Lower leg skin (tissue), 4 donors: ENCODE results near the gene AZGP1. TPM values are rescaled to one million over a fixed set of nuclear protein-coding genes. Genes with fewer than 3 reads are reported as not detected.
"Not testable (repeated sequence)": the region's sequence is repeated elsewhere in the genome, so short reads cannot be mapped to it uniquely, and the experiment has no call there.

Experiments
- DNase-seq, 2 donors: peaks; one replicate each; pipeline ENCODE4 v3.0.0-alpha.2; 2019; ENCODE audit warnings: low spot score in 2 of 2
- H3K4me3 ChIP-seq: fragments of 200-600 bp; sonication (generic); 2 replicates; pipeline ENCODE4 v1.5.1; 2017; ENCODE audit warnings: mild to moderate bottlenecking, low read depth; ENCODE audit not compliant: poor library complexity, severe bottlenecking
- CTCF ChIP-seq, 3 donors: fragments of 450-650 bp; IDR thresholded peaks; one replicate each; pipeline ENCODE4 v1.5.1; 2016; ENCODE audit warnings: antibody characterized with exemption in 3 of 3, mild to moderate bottlenecking in 3 of 3, moderate library complexity in 2 of 3
- POLR2A ChIP-seq, 2 donors: fragments of 450-650 bp; IDR thresholded peaks; one replicate each; pipeline ENCODE4 v1.6.1; 2016 to 2017; ENCODE audit warnings: antibody characterized with exemption in 2 of 2, mild to moderate bottlenecking in 1 of 2, moderate library complexity in 1 of 2
- WGBS, 2 donors: methylation state at CpG; one replicate each; pipeline ENCODE4 v1.1.5; 2018; 5-methylcytosine and 5-hydroxymethylcytosine counted together
- intact Hi-C: fragments of 100-400 bp; cut with DNase I; formaldehyde crosslinking; loops from one replicate; pipeline ENCODE4 v1.15.0; 2023; ENCODE audit warnings: low total_unique reads
- total RNA-seq, 4 donors: library from RNA; depleted of rRNA; stranded (reverse); fragments of >200 nt; gene quantifications; one replicate each; pipeline ENCODE4 v1.1.0, GENCODE V29; 2016

Gene AZGP1
- total RNA-seq, 4 donors from 2014 or later = 519 to 1,357 (median 824) TPM

GRCh38 chr7:100011516-100011915, 35.7 kb upstream of the AZGP1 start:
- TF ChIP-seq POLR2A (IDR thresholded peaks at IDR 0.05) (no peak), CTCF (IDR thresholded peaks at IDR 0.05) (no peak)

GRCh38 chr7:100010901-100011300, 35.1 kb upstream of the AZGP1 start:
- no peak for DNase-seq
- 66 to 70% methylated on average over 2 of the region's 2 CpGs for WGBS, 2 donors
- H3K4me3 ChIP-seq = no peak overlapping the region
- TF ChIP-seq CTCF (IDR thresholded peaks at IDR 0.05) = no peak
- TF ChIP-seq POLR2A (IDR thresholded peaks at IDR 0.05) = no peak
- intact Hi-C loops = no loop called here

More at GRCh38 chr7:100011516-100011915, 35.7 kb upstream of the AZGP1 start:
- intact Hi-C loops = no loop called here
- no peak for DNase-seq
- WGBS, 2 donors = 61 to 68% methylated on average over 3 of the region's 3 CpGs
- H3K4me3 ChIP-seq = no peak overlapping the region

- H3K4me3 ChIP-seq, DNase-seq, intact Hi-C loops: not testable (repeated sequence)
- 76 to 78% methylated on average over 6 to 8 of the region's 8 CpGs for WGBS, 2 donors
Observed at GRCh38 chr7:100009952-100010351, 34.1 kb upstream of the AZGP1 start.

- H3K4me3 ChIP-seq = no peak overlapping the region
- peak in 1 of 2 donors; percentile 55 for DNase-seq
- intact Hi-C loops = no loop called here
- TF ChIP-seq CTCF (IDR thresholded peaks at IDR 0.05) (no peak), POLR2A (IDR thresholded peaks at IDR 0.05) (no peak)
- WGBS, 2 donors = 47 to 57% methylated on average over 10 of the region's 10 CpGs
Observed at GRCh38 chr7:100008525-100008924, 32.7 kb upstream of the AZGP1 start.

GRCh38 chr7:100007887-100008286, 32.1 kb upstream of the AZGP1 start:
- no peak for TF ChIP-seq POLR2A (IDR thresholded peaks at IDR 0.05)
- no peak for TF ChIP-seq CTCF (IDR thresholded peaks at IDR 0.05)
- intact Hi-C loops = no loop called here
- no peak overlapping the region for H3K4me3 ChIP-seq
- WGBS, 2 donors = 77% methylated on average over 3 of the region's 3 CpGs
- no peak for DNase-seq

- 70 to 73% methylated on average over 14 of the region's 14 CpGs for WGBS, 2 donors
- no peak for DNase-seq
- intact Hi-C loops = no loop called here
- no peak overlapping the region for H3K4me3 ChIP-seq
- TF ChIP-seq CTCF (IDR thresholded peaks at IDR 0.05) (peak in 1 of 3 donors; percentile 30), POLR2A (IDR thresholded peaks at IDR 0.05) (no peak)
Observed at GRCh38 chr7:100003711-100004661, 28.2 kb upstream of the AZGP1 start.
